ENCODE results near the gene STON2. TPM values are rescaled to one million over a fixed set of nuclear protein-coding genes. Genes with fewer than 3 reads are reported as not detected.

STON2 gene
- total and polyA plus RNA-seq, 4 donors = 1.9 to 30.0 (median 7.3) TPM

DNA sequence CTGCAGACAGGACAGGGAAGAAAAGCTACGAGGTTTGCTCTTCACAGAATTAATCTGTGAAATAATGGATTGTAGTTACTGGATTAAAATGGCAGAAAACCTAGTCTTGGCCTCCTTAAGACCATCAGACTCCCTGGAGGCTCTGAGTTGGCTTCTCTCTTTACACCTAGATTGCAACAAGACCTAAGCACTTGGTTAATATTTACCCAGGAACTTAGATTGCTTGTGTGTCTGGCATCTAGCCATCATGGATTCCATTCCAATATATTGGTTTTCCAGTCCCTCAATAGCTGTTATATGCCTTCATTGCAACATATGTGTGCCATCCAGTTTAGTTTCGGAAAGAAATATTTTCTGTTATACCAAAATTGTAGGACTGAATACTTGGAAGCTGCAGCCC lies 177.4 kb downstream of the STON2 start:
- H3K36me3 ChIP-seq (ENCODE audit: control insufficient read depth in 4 of 4, insufficient read depth in 3 of 4, low read depth in 1 of 4, low read length in 3 of 4) = no peaks in the 10 kb centered on the region
- H3K4me1 ChIP-seq (ENCODE audit: control insufficient read depth in 4 of 4, insufficient read depth in 4 of 4, low read length in 3 of 4) = peaks cover 5 to 29% (median 20%) of the 10 kb centered on the region in 4 donors
- no peak overlapping the region for H3K4me3 ChIP-seq (ENCODE audit: low read depth in 1 of 3, low read length in 3 of 3)
- no peak for DNase-seq (ENCODE audit: low spot score)
- no peaks in the 10 kb centered on the region for H3K27me3 ChIP-seq (ENCODE audit: control insufficient read depth in 4 of 4, insufficient read depth in 4 of 4, low read length in 3 of 4)
- peak; percentile 77 for TF ChIP-seq YY1 (IDR thresholded peaks at IDR 0.05)
- TF ChIP-seq, protein P1, sequence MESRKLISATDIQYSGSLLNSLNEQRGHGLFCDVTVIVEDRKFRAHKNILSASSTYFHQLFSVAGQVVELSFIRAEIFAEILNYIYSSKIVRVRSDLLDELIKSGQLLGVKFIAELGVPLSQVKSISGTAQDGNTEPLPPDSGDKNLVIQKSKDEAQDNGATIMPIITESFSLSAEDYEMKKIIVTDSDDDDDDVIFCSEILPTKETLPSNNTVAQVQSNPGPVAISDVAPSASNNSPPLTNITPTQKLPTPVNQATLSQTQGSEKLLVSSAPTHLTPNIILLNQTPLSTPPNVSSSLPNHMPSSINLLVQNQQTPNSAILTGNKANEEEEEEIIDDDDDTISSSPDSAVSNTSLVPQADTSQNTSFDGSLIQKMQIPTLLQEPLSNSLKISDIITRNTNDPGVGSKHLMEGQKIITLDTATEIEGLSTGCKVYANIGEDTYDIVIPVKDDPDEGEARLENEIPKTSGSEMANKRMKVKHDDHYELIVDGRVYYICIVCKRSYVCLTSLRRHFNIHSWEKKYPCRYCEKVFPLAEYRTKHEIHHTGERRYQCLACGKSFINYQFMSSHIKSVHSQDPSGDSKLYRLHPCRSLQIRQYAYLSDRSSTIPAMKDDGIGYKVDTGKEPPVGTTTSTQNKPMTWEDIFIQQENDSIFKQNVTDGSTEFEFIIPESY (IDR thresholded peaks at IDR 0.05) = peak; percentile 25
- no peak for TF ChIP-seq NR2F2 (IDR thresholded peaks at IDR 0.05)
- TF ChIP-seq, protein P2, sequence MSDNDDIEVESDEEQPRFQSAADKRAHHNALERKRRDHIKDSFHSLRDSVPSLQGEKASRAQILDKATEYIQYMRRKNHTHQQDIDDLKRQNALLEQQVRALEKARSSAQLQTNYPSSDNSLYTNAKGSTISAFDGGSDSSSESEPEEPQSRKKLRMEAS (IDR thresholded peaks at IDR 0.05) = no peak
- peak; percentile 71 for TF ChIP-seq SP1 (IDR thresholded peaks at IDR 0.05)
- peak; percentile 12 to 27 for TF ChIP-seq RAD21 (IDR thresholded peaks at IDR 0.05)
- TF ChIP-seq RXRA (IDR thresholded peaks at IDR 0.05) = peak; percentile 33 to 53
- peak; percentile 15 to 40 for TF ChIP-seq HNF4A (conservative IDR thresholded peaks at IDR 0.05)
- peak in 1 of 2 donors; percentile 41 for TF ChIP-seq JUND (IDR thresholded peaks at IDR 0.05)
- TF ChIP-seq ATF3 (IDR thresholded peaks at IDR 0.05) = no peak
- H3K9ac ChIP-seq (ENCODE audit: low read depth in 1 of 2, low read length in 2 of 2) = no peak overlapping the region
- peak overlapping the region in 1 of 2 donors; percentile 19 for H3K27ac ChIP-seq (ENCODE audit: low read depth in 1 of 2, low read length in 2 of 2)
- 43% methylated on average over 2 of the region's 2 CpGs for WGBS
- H3K9me3 ChIP-seq (ENCODE audit: control insufficient read depth in 4 of 4, low read length in 3 of 4) = no peaks in the 10 kb centered on the region

- no peaks in the 10 kb centered on the region for H3K27me3 ChIP-seq (ENCODE audit: control insufficient read depth in 4 of 4, insufficient read depth in 4 of 4, low read length in 3 of 4)
- DNase-seq (ENCODE audit: low spot score) = no peak
- H3K4me1 ChIP-seq (ENCODE audit: control insufficient read depth in 4 of 4, insufficient read depth in 4 of 4, low read length in 3 of 4) = peaks cover 7 to 33% (median 21%) of the 10 kb centered on the region in 4 donors
- peak overlapping the region in 1 of 3 donors; percentile 63 for H3K4me3 ChIP-seq (ENCODE audit: low read depth in 1 of 3, low read length in 3 of 3)
- H3K27ac ChIP-seq (ENCODE audit: low read depth in 1 of 2, low read length in 2 of 2) = peak overlapping the region; percentile 99
- WGBS = 80% methylated on average over 5 of the region's 5 CpGs
- H3K9me3 ChIP-seq (ENCODE audit: control insufficient read depth in 4 of 4, low read length in 3 of 4) = no peaks in the 10 kb centered on the region
- TF ChIP-seq FOXA1 (IDR thresholded peaks at IDR 0.05) (no peak), EGR1 (IDR thresholded peaks at IDR 0.05; ENCODE audit: low read depth in 2 of 2) (no peak), JUND (IDR thresholded peaks at IDR 0.05) (no peak), HNF4G (IDR thresholded peaks at IDR 0.05) (no peak), TAF1 (conservative IDR thresholded peaks at IDR 0.05) (no peak), RAD21 (IDR thresholded peaks at IDR 0.05) (no peak), NR2F2 (IDR thresholded peaks at IDR 0.05) (no peak), HNF4A (conservative IDR thresholded peaks at IDR 0.05) (no peak), RXRA (IDR thresholded peaks at IDR 0.05) (no peak), YY1 (IDR thresholded peaks at IDR 0.05) (no peak), FOXA2 (IDR thresholded peaks at IDR 0.05) (no peak), CTCF (IDR thresholded peaks at IDR 0.05; ENCODE audit: low read depth, low read length, missing input control) (no peak), ATF3 (IDR thresholded peaks at IDR 0.05) (no peak), REST (IDR thresholded peaks at IDR 0.05) (no peak), GABPA (IDR thresholded peaks at IDR 0.05 in 1 of 2, conservative IDR thresholded peaks at IDR 0.05 in 1 of 2) (no peak), SP1 (IDR thresholded peaks at IDR 0.05) (no peak)
- TF ChIP-seq, protein P1 (IDR thresholded peaks at IDR 0.05) = no peak
- TF ChIP-seq, protein P2 (IDR thresholded peaks at IDR 0.05) = no peak
- H3K36me3 ChIP-seq (ENCODE audit: control insufficient read depth in 4 of 4, insufficient read depth in 3 of 4, low read depth in 1 of 4, low read length in 3 of 4) = no peaks in the 10 kb centered on the region
- H3K9ac ChIP-seq (ENCODE audit: low read depth in 1 of 2, low read length in 2 of 2) = peak overlapping the region in 1 of 2 donors; percentile 40
Observed at GRCh38 chr14:81222126-81222525, 178.0 kb downstream of the STON2 start.
